Body of pancreas (tissue), 4 donors: ENCODE results near the gene CACNA2D3.

ENCODE experiments used
- CTCF ChIP-seq, 7 experiments: fragments of 450-650 bp in 4 of 7; fragments of 200-600 bp in 3 of 7; sonication (generic) in 3 of 7; IDR thresholded peaks; one replicate each; pipeline ENCODE4 v1.5.1; 2016 to 2019; ENCODE audit warnings: antibody characterized with exemption in 7 of 7
- POLR2A ChIP-seq, 3 donors: fragments of 450-650 bp; IDR thresholded peaks; one replicate each; pipeline ENCODE4 v1.6.1; 2016; ENCODE audit warnings: antibody characterized with exemption in 3 of 3, mild to moderate bottlenecking in 2 of 3

- TF ChIP-seq POLR2A (IDR thresholded peaks at IDR 0.05): no peak
- TF ChIP-seq CTCF (IDR thresholded peaks at IDR 0.05): no peak
These were observed 10.8 kb downstream of the CACNA2D3 start for GRCh38 chr3:54133196-54133595.
